ENCODE measurements around the gene BAIAP2.
A peak's percentile ranks its signal among the peaks of the same experiment; 100 is the strongest.

BAIAP2 gene

GRCh38 chr17:81106716-81107115 is 71.8 kb downstream of the BAIAP2 start:
- DNase-seq (ENCODE audit: low read depth in 2 of 2, low spot score in 1 of 2) = no peak

GRCh38 chr17:81108220-81108619 is 73.3 kb downstream of the BAIAP2 start:
- no peak for DNase-seq (ENCODE audit: low read depth in 2 of 2, low spot score in 1 of 2)

- no peak for DNase-seq (ENCODE audit: low read depth in 2 of 2, low spot score in 1 of 2)
Measured at GRCh38 chr17:81109957-81110356, 75.0 kb downstream of the BAIAP2 start.

- DNase-seq (ENCODE audit: low read depth in 2 of 2, low spot score in 1 of 2) = no peak
Measured at GRCh38 chr17:81110488-81111040, 75.6 kb downstream of the BAIAP2 start.

GRCh38 chr17:81111066-81111465 is 76.1 kb downstream of the BAIAP2 start:
- no peak for DNase-seq (ENCODE audit: low read depth in 2 of 2, low spot score in 1 of 2)

GRCh38 chr17:81112450-81112849 is 77.5 kb downstream of the BAIAP2 start:
- DNase-seq (ENCODE audit: low read depth in 2 of 2, low spot score in 1 of 2) = no peak

- DNase-seq (ENCODE audit: low read depth in 2 of 2, low spot score in 1 of 2) = no peak
Measured at GRCh38 chr17:81113158-81113724, 78.3 kb downstream of the BAIAP2 start.

- DNase-seq (ENCODE audit: low read depth in 2 of 2, low spot score in 1 of 2) = no peak
Measured at GRCh38 chr17:81114351-81115093, 79.6 kb downstream of the BAIAP2 start.

GRCh38 chr17:81115219-81115618 is 80.3 kb downstream of the BAIAP2 start:
- DNase-seq (ENCODE audit: low read depth in 2 of 2, low spot score in 1 of 2) = no peak

GRCh38 chr17:81115749-81116464 is 81.0 kb downstream of the BAIAP2 start:
- DNase-seq (ENCODE audit: low read depth in 2 of 2, low spot score in 1 of 2) = no peak

- DNase-seq (ENCODE audit: low read depth in 2 of 2, low spot score in 1 of 2) = no peak
Measured at GRCh38 chr17:81116704-81117103, 81.8 kb downstream of the BAIAP2 start.

- no peak for DNase-seq (ENCODE audit: low read depth in 2 of 2, low spot score in 1 of 2)
Measured at GRCh38 chr17:81117672-81118198, 82.8 kb downstream of the BAIAP2 start.

GRCh38 chr17:81118308-81119221 is 83.6 kb downstream of the BAIAP2 start:
- DNase-seq (ENCODE audit: low read depth in 2 of 2, low spot score in 1 of 2) = no peak

GRCh38 chr17:81119223-81120148 is 84.5 kb downstream of the BAIAP2 start:
- peak; percentile 53 to 65 for DNase-seq (ENCODE audit: low read depth in 2 of 2, low spot score in 1 of 2)

GRCh38 chr17:81120149-81120484 is 85.2 kb downstream of the BAIAP2 start:
- DNase-seq (ENCODE audit: low read depth in 2 of 2, low spot score in 1 of 2) = no peak

- DNase-seq (ENCODE audit: low read depth in 2 of 2, low spot score in 1 of 2) = no peak
Measured at GRCh38 chr17:81120695-81121621, 86.0 kb downstream of the BAIAP2 start.

- no peak for DNase-seq (ENCODE audit: low read depth in 2 of 2, low spot score in 1 of 2)
Measured at GRCh38 chr17:81121841-81122733, 87.1 kb downstream of the BAIAP2 start.

All from stimulated activated CD8-positive, alpha-beta memory T cell treated with anti-CD3 and anti-CD28 coated beads, Interleukin-4, amount 100 ng/mL, for 4 hours (primary cell).